Osteoblast (primary cell): Measurements from ENCODE around the gene AADACL4. TPM values are rescaled to one million over a fixed set of nuclear protein-coding genes. Genes with fewer than 3 reads are reported as not detected.

Experiments
- DNase-seq: peaks from one replicate; pipeline ENCODE4 v3.0.0; 2011; ENCODE audit warnings: low spot score, mixed read lengths; ENCODE audit not compliant: insufficient read length; ENCODE audit errors: missing footprints
- H2AFZ ChIP-seq: 2 replicates; pipeline ENCODE4 v1.6.0; 2011; ENCODE audit warnings: mild to moderate bottlenecking, low read length
- H3K27ac ChIP-seq: 2 replicates; pipeline ENCODE4 v1.5.1; 2011; ENCODE audit warnings: mild to moderate bottlenecking, low read depth, low read length, moderate library complexity
- H3K27me3 ChIP-seq: 2 replicates; pipeline ENCODE4 v1.6.0; 2012; ENCODE audit warnings: mild to moderate bottlenecking, control low read depth, inconsistent platforms, low read length, moderate library complexity; ENCODE audit not compliant: insufficient read depth
- H3K36me3 ChIP-seq: 2 replicates; pipeline ENCODE4 v1.5.1; 2011; ENCODE audit warnings: mild to moderate bottlenecking, low read length, control low read depth, moderate library complexity; ENCODE audit not compliant: insufficient read depth
- H3K4me1 ChIP-seq: 2 replicates; pipeline ENCODE4 v1.5.1; 2011; ENCODE audit warnings: mild to moderate bottlenecking, low read length, control low read depth, moderate library complexity; ENCODE audit not compliant: insufficient read depth
- H3K4me2 ChIP-seq: 2 replicates; pipeline ENCODE4 v1.6.0; 2011; ENCODE audit warnings: mild to moderate bottlenecking, low read length; ENCODE audit not compliant: insufficient read depth
- H3K4me3 ChIP-seq: fragments of 200-600 bp; sonication (generic); 3 replicates; pipeline ENCODE4 v1.5.1; 2012; ENCODE audit warnings: mild to moderate bottlenecking, low read length, inconsistent platforms; ENCODE audit not compliant: insufficient read depth
- H3K79me2 ChIP-seq: 2 replicates; pipeline ENCODE4 v1.6.0; 2012; ENCODE audit warnings: mild to moderate bottlenecking, low read length, control low read depth, inconsistent platforms; ENCODE audit not compliant: insufficient read depth
- H3K9me3 ChIP-seq: 2 replicates; pipeline ENCODE4 v1.5.1; 2011; ENCODE audit warnings: low read depth, low read length, control low read depth
- H4K20me1 ChIP-seq: 2 replicates; pipeline ENCODE4 v1.6.0; 2012; ENCODE audit warnings: mild to moderate bottlenecking, low read length, control low read depth; ENCODE audit not compliant: insufficient read depth
- total RNA-seq: library from RNA; depleted of rRNA; stranded (reverse); fragments of >200 nt; gene quantifications from 2 replicates; pipeline ENCODE4 v1.2.3, GENCODE V29; 2012
- TF ChIP-seq, protein P1 (sequence below): IDR thresholded peaks from 2 replicates; pipeline ENCODE4 v1.5.1; 2011; ENCODE audit warnings: mild to moderate bottlenecking, low read depth, low read length, moderate library complexity; ENCODE audit errors: extremely low read depth

The AADACL4 gene
- total RNA-seq, 1 donor = not detected

- no peaks in the 10 kb centered on the region for H3K4me1 ChIP-seq
- no peaks in the 10 kb centered on the region for H3K27me3 ChIP-seq
- no peaks in the 10 kb centered on the region for H3K36me3 ChIP-seq
- DNase-seq = no peak
- H3K27ac ChIP-seq = no peak overlapping the region
- no peaks in the 10 kb centered on the region for H3K79me2 ChIP-seq
- TF ChIP-seq, protein P1, sequence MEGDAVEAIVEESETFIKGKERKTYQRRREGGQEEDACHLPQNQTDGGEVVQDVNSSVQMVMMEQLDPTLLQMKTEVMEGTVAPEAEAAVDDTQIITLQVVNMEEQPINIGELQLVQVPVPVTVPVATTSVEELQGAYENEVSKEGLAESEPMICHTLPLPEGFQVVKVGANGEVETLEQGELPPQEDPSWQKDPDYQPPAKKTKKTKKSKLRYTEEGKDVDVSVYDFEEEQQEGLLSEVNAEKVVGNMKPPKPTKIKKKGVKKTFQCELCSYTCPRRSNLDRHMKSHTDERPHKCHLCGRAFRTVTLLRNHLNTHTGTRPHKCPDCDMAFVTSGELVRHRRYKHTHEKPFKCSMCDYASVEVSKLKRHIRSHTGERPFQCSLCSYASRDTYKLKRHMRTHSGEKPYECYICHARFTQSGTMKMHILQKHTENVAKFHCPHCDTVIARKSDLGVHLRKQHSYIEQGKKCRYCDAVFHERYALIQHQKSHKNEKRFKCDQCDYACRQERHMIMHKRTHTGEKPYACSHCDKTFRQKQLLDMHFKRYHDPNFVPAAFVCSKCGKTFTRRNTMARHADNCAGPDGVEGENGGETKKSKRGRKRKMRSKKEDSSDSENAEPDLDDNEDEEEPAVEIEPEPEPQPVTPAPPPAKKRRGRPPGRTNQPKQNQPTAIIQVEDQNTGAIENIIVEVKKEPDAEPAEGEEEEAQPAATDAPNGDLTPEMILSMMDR = no peak
- H3K4me2 ChIP-seq = no peak overlapping the region
- H3K4me3 ChIP-seq = no peak overlapping the region
- H4K20me1 ChIP-seq = no peaks in the 10 kb centered on the region
- H2AFZ ChIP-seq = no peak overlapping the region
- H3K9me3 ChIP-seq = no peaks in the 10 kb centered on the region
Observed at GRCh38 chr1:12708396-12709090, 64.7 kb downstream of the AADACL4 start.

- Histone ChIP-seq H4K20me1 (no peaks in the 10 kb centered on the region), H3K27me3 (no peaks in the 10 kb centered on the region), H3K79me2 (no peaks in the 10 kb centered on the region), H3K36me3 (no peaks in the 10 kb centered on the region), H3K4me3 (no peak overlapping the region), H2AFZ (no peak overlapping the region), H3K27ac (no peak overlapping the region), H3K4me1 (no peaks in the 10 kb centered on the region), H3K9me3 (no peaks in the 10 kb centered on the region), H3K4me2 (no peak overlapping the region)
- TF ChIP-seq, protein P1 = no peak
- no peak for DNase-seq
Observed at GRCh38 chr1:12709091-12709491, 65.2 kb downstream of the AADACL4 start.

DNA sequence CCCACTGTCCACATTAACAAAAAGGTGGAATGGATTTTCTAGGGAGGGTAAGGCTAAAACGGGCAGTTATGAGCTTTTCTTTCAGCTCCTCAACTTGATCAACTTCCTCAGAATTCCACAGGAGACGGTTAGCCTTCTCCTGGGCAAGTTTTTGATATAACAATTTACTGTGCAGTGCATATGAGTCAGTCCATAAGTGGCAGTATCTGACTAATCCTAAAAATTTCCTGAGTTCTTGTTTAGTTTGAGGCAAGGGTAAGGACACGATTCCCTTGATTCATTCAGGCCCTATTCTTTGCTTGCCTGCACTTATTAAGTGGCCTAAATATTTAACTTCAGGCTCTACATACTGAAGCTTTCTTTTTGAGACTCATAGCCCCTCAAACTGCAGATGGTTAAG is 65.8 kb downstream of the AADACL4 start:
- no peaks in the 10 kb centered on the region for H3K9me3 ChIP-seq
- H3K27ac ChIP-seq = no peak overlapping the region
- TF ChIP-seq, protein P1 = no peak
- H3K4me1 ChIP-seq = no peaks in the 10 kb centered on the region
- DNase-seq = no peak
- no peak overlapping the region for H2AFZ ChIP-seq
- H3K4me3 ChIP-seq = no peak overlapping the region
- no peak overlapping the region for H3K4me2 ChIP-seq
- H3K36me3 ChIP-seq = no peaks in the 10 kb centered on the region
- H3K79me2 ChIP-seq = no peaks in the 10 kb centered on the region
- no peaks in the 10 kb centered on the region for H3K27me3 ChIP-seq
- H4K20me1 ChIP-seq = no peaks in the 10 kb centered on the region

DNA sequence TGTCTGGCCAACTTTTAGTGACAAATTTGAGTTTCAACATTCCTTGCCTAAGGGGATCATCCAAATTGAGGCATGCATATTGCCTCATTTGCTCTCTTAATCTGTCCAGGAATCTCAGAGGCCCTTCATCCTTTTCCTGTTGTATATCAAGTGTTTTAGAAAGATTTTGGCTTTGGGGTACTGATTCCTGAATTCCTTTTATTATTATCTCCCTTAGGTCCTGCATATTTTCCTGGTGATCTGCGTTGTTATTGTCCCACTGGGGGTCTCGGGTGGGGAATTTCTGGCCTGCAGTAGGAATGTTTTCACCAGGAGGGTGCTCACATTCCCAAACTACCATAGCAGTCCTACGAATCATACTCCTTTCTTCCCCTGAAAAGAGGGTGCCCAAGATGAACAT is 67.7 kb downstream of the AADACL4 start:
- Histone ChIP-seq H4K20me1 (no peaks in the 10 kb centered on the region), H2AFZ (no peak overlapping the region), H3K4me3 (no peak overlapping the region), H3K27ac (no peak overlapping the region), H3K79me2 (no peaks in the 10 kb centered on the region), H3K36me3 (no peaks in the 10 kb centered on the region), H3K9me3 (no peaks in the 10 kb centered on the region), H3K4me2 (no peak overlapping the region), H3K27me3 (no peaks in the 10 kb centered on the region), H3K4me1 (no peaks in the 10 kb centered on the region)
- TF ChIP-seq, protein P1 = no peak
- no peak for DNase-seq
